ENCODE data around the gene MUC6. TPM values are rescaled to one million over a fixed set of nuclear protein-coding genes. Genes with fewer than 3 reads are reported as not detected.

The MUC6 gene
- total and polyA plus RNA-seq, 10 of the 15 experiments (the other 5 are each of a cell fraction or from before 2014, with no cell fraction given): 0.03 TPM; not detected in 8

DNA sequence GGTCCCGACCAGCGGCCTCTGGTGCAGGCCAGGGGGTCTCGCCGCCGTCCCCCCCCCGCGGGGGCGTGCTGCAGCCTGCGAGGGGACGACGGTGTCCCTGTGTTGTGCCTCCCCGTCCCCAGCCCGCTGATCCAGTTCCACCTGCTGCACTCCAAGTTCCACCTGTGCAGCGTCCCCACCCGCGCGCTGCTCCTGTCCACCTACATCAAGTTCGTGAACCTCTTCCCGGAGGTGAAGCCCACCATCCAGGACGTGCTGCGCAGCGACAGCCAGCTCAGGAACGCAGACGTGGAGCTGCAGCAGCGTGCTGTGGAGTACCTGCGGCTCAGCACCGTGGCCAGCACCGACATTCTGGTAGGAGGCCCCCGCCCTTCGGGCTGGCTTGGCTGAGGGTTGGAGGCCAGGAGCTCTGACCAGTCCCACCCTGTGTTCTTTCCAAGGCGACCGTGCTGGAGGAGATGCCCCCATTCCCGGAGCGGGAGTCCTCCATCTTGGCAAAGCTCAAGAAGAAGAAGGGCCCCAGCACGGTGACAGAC lies 42.8 kb downstream of the MUC6 start (continued):
- TF ChIP-seq RELA (IDR thresholded peaks at IDR 0.05; ENCODE audit: borderline replicate concordance, partially characterized antibody): no peak
- no peak for TF ChIP-seq YY1 (IDR thresholded peaks at IDR 0.05; ENCODE audit: low read depth, low read length)

- H2AFZ ChIP-seq (ENCODE audit: control insufficient read depth, low read depth, low read length): no peak overlapping the region
- in situ Hi-C loops (cut with MboI) (no loop called here), intact Hi-C loops (cut with micrococcal nuclease; ENCODE audit: unreplicated experiment) (no loop called here)
- CTCF ChIA-PET: no interaction called here
- no TSS peak for BruUV-seq (replicated peaks)
- DNase-seq (ENCODE audit: low read depth, low spot score): no peak
- WGBS (ENCODE audit: insufficient coverage, insufficient replicate concordance, low lambda C conversion rate, missing lambda C conversion rate): 98% methylated on average over 16 of the region's 16 CpGs
- H3K4me2 ChIP-seq (ENCODE audit: control insufficient read depth, insufficient read depth): no peak overlapping the region
- no peak overlapping the region for H3K4me3 ChIP-seq
- no peak overlapping the region for H3K9ac ChIP-seq (ENCODE audit: control insufficient read depth, insufficient read depth, low read length)
- no peak for TF ChIP-seq MYB (IDR thresholded peaks at IDR 0.05; ENCODE audit: borderline replicate concordance, low read depth, low read length)
- no peak for TF ChIP-seq ATF2 (IDR thresholded peaks at IDR 0.05; ENCODE audit: low read length)
- TF ChIP-seq EZH2 (IDR thresholded peaks at IDR 0.05; ENCODE audit: borderline replicate concordance, control insufficient read depth, low read depth, low read length): no peak
- TF ChIP-seq ZNF384 (IDR thresholded peaks at IDR 0.05; ENCODE audit: borderline replicate concordance, low read depth, low read length): no peak
- TF ChIP-seq ZNF24 (IDR thresholded peaks at IDR 0.05): no peak
- TF ChIP-seq MXI1 (IDR thresholded peaks at IDR 0.05; ENCODE audit: low read depth, low read length): no peak
- TF ChIP-seq BRCA1 (IDR thresholded peaks at IDR 0.05; ENCODE audit: low read depth, low read length): no peak
- TF ChIP-seq NR2F1 (conservative IDR thresholded peaks at IDR 0.05): no peak
- POLR2A ChIA-PET: no interaction called here
- no peak for FAIRE-seq
- SMC1A ChIA-PET (ENCODE audit: uncharacterized antibody, unreplicated experiment): no interaction called here
- RAD21 ChIA-PET (ENCODE audit: unreplicated experiment): no interaction called here
- no peak overlapping the region for H3K27ac ChIP-seq (ENCODE audit: control insufficient read depth, insufficient read depth)
- H3K4me1 ChIP-seq (ENCODE audit: control insufficient read depth, insufficient read depth, low read length): peaks cover 19% of the 10 kb centered on the region
- no peaks in the 10 kb centered on the region for H3K9me3 ChIP-seq (replicated peaks; ENCODE audit: control insufficient read depth, insufficient read depth, low read length)
- no peaks in the 10 kb centered on the region for H3K27me3 ChIP-seq (replicated peaks in 1 of 2; ENCODE audit: control insufficient read depth in 2 of 2, insufficient read depth in 2 of 2, low read length in 1 of 2)
- H4K20me1 ChIP-seq (ENCODE audit: control insufficient read depth, insufficient read depth): no peaks in the 10 kb centered on the region
- ATAC-seq: no peak
- no peaks in the 10 kb centered on the region for H3K79me2 ChIP-seq (ENCODE audit: control insufficient read depth, insufficient read depth, low read length)
- peaks cover 10 to 23% of the 10 kb centered on the region in 2 experiments; a peak in 3 of 4 replicates for H3K36me3 ChIP-seq (ENCODE audit: control insufficient read depth in 2 of 2, insufficient read depth in 2 of 2, low read length in 1 of 2)
Measured at GRCh38 chr11:992577-992976, 43.9 kb downstream of the MUC6 start.
